GM21515 (cell line): ENCODE data around the gene EPS8L3.

Experiments
- ATAC-seq: cut with Tn5 transposase; IDR thresholded peaks from one replicate; pipeline ENCODE4 v1.9.1; 2021; ENCODE audit not compliant: unreplicated experiment

The EPS8L3 gene

DNA sequence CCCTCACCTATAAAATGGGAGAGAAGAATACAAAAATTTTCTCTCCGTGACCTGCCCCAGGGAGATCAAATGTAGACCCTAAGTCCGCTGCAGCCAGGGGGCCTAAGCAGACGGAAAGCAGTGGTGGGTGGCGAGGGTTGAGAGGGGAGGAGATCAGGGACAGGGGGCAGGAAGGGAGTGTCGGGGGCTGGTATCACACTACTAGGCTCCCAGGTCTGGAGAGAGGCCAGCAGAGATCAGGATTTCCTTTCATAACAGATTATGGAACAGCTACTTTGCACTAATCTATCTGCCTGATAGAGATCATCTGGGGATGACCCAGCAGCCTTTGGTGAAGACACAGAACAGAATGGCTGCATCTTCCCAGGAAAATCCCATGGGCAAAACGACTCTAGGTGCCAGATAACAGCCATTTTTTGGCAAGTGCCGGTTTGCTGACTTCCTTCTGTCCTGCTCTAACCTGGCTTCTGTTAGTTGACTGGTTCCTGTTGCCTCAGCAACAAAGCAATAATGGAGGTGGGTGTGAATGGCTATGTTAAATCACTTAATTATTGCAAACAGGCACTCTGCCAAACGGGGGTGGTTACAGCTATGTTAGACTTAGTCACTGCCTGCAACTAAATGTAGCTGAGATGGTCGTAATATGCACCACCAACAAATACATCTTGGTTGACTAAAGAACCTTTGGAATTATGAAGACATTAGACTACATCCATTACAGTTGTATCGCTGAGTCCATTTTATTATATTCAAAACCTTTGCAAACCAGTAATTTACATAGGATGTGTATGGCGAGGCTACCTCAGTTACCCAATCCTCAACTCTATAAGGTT lies 30.0 kb upstream of the EPS8L3 start:
- ATAC-seq: no peak

DNA sequence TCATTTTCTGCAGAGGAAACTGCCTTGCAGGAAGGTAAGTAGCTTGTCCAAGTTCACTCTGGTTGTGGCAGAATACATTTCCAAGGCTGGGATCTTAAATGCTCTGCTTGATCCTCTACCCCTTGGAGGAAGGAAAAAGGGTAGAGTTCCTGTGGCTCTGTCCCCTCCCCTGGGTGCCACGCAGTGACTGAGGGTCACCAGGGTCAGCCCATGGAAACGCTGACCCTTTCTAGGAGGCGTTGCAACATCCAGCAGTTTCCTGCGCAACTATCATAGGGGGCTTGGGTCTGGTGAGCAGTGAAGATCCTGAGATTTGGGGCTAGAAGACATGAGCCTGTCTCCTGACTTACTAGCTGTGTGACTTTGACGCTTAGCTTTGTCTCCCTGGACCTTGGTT lies 29.4 kb upstream of the EPS8L3 start:
- no peak for ATAC-seq

GRCh38 chr1:109792056-109792831 lies 28.5 kb upstream of the EPS8L3 start:
- no peak for ATAC-seq

DNA sequence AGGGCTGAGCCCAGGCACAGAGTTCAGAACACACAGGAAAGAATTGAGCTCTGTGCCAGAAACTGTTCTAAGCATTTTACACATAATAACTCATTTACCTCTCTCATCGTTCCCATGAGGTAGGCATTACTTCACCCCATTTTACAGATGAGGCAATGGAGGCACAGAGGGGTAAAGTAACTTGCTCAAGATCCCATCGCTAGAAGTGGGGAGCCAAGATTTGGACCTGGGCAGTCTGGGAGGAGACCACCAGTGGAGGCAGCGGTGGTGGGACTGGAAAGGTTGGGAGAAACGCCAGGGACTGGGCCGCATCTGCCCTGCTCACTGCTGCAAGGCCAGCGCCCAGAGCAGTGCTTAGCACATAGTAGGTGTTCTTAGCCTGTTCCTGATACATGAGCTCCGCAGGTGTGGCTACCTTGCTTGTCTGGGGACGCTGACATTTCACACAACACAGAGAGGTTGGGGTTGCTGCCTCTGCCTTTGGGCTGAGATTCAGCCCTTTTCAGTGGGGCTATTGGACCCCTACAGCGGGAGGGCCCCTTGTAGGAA lies 27.8 kb upstream of the EPS8L3 start:
- no peak for ATAC-seq

GRCh38 chr1:109790735-109791494 lies 27.2 kb upstream of the EPS8L3 start:
- peak; percentile 68 for ATAC-seq

- no peak for ATAC-seq
These were observed 26.6 kb upstream of the EPS8L3 start for GRCh38 chr1:109790329-109790728.

DNA sequence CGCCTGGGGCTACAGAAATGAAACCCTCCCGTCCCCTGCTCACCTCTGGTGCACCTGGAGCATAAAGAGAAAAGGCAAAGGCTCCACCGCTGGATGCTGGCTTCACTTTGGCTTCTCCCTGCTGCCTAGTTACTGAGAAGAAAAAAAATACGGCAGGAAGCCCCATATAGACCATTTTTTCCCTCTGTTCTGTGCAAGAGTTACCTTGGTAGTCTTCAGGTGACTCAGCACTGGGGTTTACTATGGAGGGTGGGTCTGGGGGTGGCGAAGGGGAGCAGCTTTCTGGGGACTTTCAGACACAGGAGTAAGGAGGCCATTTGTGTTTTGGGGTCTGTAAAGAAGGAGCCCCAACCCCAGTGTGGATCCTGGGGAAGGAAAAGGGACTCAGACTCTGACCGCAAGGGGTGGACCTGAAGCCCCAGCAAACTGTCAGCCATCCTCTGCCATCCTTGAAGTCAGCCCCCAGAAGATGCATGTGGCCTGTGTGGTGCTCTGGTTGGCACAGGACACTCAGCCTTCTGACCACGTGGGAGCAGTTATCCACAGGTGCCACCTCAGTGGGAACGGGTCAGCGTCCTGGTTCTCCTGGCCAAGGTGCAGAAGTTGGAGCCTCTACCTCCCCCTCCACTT lies 25.9 kb upstream of the EPS8L3 start:
- no peak for ATAC-seq

- ATAC-seq: no peak
These were observed 25.2 kb upstream of the EPS8L3 start for GRCh38 chr1:109788695-109789521.

DNA sequence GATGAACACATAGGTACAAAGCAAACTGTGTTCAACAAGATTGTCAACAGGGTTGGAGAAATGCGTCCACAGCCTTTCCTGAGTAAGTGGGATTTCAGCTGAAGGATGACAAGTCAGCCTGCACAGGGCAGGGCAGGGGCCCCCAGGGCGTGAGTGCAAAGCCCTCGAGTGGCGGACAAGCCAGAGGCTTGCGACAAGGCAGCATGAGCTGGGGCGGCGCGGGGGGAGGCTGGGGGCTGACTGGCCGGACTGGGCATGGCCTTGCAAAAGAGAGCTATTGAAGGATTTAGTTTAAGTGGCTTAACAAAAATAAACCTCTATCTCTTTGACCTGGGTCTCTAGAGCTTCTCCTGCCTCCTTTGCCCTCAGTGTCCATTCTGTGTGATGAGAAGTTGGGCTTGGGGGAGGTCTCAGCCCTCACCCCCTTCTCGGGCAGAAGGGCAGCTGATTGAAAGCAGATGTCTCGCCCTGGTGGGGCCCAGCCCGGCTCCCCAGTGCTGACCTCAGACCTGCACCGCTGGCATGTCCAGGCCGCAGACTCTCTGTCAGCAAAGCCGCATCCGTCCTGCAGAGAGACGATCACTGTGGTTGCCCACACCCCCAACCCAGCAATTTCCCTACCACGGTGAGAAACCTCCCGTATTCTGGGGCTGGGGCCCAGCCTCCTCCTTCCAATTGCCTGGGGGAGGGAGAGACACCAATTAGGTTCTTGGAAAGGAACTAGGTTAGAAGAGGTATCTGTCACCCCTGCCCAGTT lies 24.3 kb upstream of the EPS8L3 start:
- ATAC-seq: no peak

- ATAC-seq: no peak
These were observed 23.6 kb upstream of the EPS8L3 start for GRCh38 chr1:109787211-109787844.

- ATAC-seq: no peak
These were observed 22.9 kb upstream of the EPS8L3 start for GRCh38 chr1:109786531-109787021.

GRCh38 chr1:109786112-109786480 lies 22.4 kb upstream of the EPS8L3 start:
- no peak for ATAC-seq

GRCh38 chr1:109785446-109786111 lies 21.9 kb upstream of the EPS8L3 start:
- no peak for ATAC-seq

DNA sequence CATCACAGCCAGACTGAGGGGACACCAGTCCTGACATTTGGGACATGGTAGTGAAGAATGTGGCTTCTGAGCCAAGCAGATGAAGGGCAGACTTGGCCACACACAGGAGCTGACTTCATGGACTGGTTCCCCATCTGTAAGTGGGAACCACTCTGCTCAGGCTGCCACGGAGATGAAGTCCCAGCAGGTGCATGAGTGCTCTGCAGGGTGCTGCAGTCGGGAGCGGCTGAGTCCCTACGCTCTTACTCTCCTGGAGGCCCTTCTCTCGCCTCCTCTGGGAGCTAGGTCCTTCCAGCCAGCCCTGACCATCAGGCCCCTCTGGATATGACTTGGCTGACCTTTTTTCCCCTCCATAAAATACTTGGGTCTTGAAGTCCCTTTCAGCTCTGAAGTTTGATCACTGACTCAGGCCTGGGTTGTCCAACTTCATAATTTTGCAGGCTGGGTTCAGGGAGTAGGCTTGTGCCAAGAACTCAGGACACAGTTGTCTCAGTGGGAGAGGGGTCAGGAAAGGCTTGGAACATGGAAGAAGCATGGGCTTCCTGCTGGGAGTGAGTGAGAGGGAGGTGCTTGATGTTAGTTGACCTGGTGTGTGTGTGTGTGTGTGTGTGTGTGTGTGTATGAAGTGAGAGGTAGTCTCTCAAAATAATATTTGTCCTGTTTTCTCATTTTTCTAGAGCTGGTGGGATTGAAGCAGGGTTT lies 21.0 kb upstream of the EPS8L3 start:
- ATAC-seq: no peak

GRCh38 chr1:109783436-109783835 lies 19.7 kb upstream of the EPS8L3 start:
- no peak for ATAC-seq

DNA sequence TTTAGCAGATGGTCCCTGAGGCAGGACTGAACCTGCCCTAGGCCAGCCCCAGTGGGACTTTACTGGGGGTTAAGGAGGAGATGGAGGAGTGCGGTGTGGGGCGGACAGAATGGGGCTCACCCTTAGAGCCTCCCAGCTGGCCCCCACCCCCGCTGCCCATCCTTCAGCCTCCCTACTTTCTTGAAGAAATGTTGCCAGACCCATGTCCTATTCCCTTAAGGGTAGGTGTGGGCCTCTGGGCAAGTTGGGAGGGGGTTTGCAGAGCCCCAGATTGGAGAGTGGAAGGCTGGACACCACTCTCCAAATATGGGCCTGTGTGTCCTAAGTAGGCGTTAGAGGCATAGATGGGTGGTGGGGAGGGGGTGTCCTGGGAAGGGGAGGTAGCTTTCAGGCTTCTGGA lies 19.2 kb upstream of the EPS8L3 start:
- ATAC-seq: no peak

DNA sequence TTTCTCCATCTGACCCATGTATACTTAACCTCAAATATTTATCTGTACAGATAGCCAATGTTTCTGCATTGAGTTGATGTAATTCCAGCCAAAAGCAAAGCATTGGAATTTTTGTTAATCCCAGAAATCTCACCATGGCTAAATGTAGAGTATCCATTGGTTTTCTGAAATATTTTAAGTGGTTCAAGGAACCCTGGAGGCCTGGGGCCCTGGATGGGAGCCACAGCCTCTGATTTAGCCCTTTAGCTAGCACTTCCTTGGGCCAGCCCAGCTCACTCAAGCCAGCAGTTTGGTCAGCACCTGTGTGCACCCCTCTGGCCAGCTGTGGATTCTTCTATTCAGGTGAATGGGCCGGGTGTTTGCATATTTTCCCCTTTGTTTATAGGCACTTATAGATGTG lies 18.8 kb upstream of the EPS8L3 start:
- ATAC-seq: no peak

GRCh38 chr1:109781806-109782205 lies 18.1 kb upstream of the EPS8L3 start:
- ATAC-seq: no peak
